Brain microvascular endothelial cell (primary cell): ENCODE results near the gene ATP6V0A4.
A peak's percentile ranks its signal among the peaks of the same experiment; 100 is the strongest.

Experiments
- DNase-seq: peaks from one replicate; pipeline ENCODE4 v3.0.0-alpha.2; 2020
- H3K27ac ChIP-seq: fragments of 250-450 bp; sonication (Bioruptor Pico); 2 replicates; pipeline ENCODE4 v1.5.1; 2020; ENCODE audit warnings: mild to moderate bottlenecking, moderate library complexity
- H3K27me3 ChIP-seq: fragments of 250-450 bp; sonication (Bioruptor Pico); replicated peaks from 2 replicates; pipeline ENCODE4 v1.5.1; 2020; ENCODE audit warnings: mild to moderate bottlenecking
- H3K36me3 ChIP-seq: fragments of 250-450 bp; sonication (Bioruptor Pico); replicated peaks from 2 replicates; pipeline ENCODE4 v1.5.1; 2020; ENCODE audit warnings: mild to moderate bottlenecking
- H3K4me3 ChIP-seq: 2 replicates; pipeline ENCODE4 v1.5.1; 2011; ENCODE audit warnings: low read depth, mild to moderate bottlenecking, control low read depth, low read length, moderate library complexity
- CTCF ChIP-seq: IDR thresholded peaks from 2 replicates; pipeline ENCODE4 v1.5.1; 2011; ENCODE audit warnings: low read depth, mild to moderate bottlenecking, moderate library complexity, low read length, control low read depth, inconsistent platforms; ENCODE audit errors: missing control alignments
- in situ Hi-C: cut with HindIII; loops from 2 replicates; pipeline ENCODE4 v1.10.0; 2017; ENCODE audit warnings: low sequenced_read_pairs, low pct_ligation_motif_present

Gene ATP6V0A4

GRCh38 chr7:138667535-138668228, 130.3 kb downstream of the ATP6V0A4 start:
- in situ Hi-C loops = no loop called here
- no peak for DNase-seq
- TF ChIP-seq CTCF = no peak

GRCh38 chr7:138666385-138666784, 131.6 kb downstream of the ATP6V0A4 start:
- no peak overlapping the region for H3K4me3 ChIP-seq
- H3K36me3 ChIP-seq = no peaks in the 10 kb centered on the region
- no peaks in the 10 kb centered on the region for H3K27me3 ChIP-seq
- no peak overlapping the region for H3K27ac ChIP-seq
- DNase-seq = peak; percentile 48
- no peak for TF ChIP-seq CTCF
- in situ Hi-C loops = no loop called here

More at GRCh38 chr7:138667535-138668228, 130.3 kb downstream of the ATP6V0A4 start:
- H3K27ac ChIP-seq = no peak overlapping the region
- no peaks in the 10 kb centered on the region for H3K36me3 ChIP-seq
- no peaks in the 10 kb centered on the region for H3K27me3 ChIP-seq
- no peak overlapping the region for H3K4me3 ChIP-seq

GRCh38 chr7:138665669-138666140, 132.3 kb downstream of the ATP6V0A4 start:
- TF ChIP-seq CTCF = no peak

GRCh38 chr7:138665249-138665648, 132.7 kb downstream of the ATP6V0A4 start:
- no peak for DNase-seq
- TF ChIP-seq CTCF = no peak
- Histone ChIP-seq H3K36me3 (no peaks in the 10 kb centered on the region), H3K27me3 (no peaks in the 10 kb centered on the region), H3K27ac (no peak overlapping the region), H3K4me3 (no peak overlapping the region)
- in situ Hi-C loops = no loop called here

More at GRCh38 chr7:138665669-138666140, 132.3 kb downstream of the ATP6V0A4 start:
- no peak for DNase-seq
- in situ Hi-C loops = no loop called here
- H3K27me3 ChIP-seq = no peaks in the 10 kb centered on the region
- no peak overlapping the region for H3K27ac ChIP-seq
- no peaks in the 10 kb centered on the region for H3K36me3 ChIP-seq
- no peak overlapping the region for H3K4me3 ChIP-seq

- no peak overlapping the region for H3K27ac ChIP-seq
- H3K36me3 ChIP-seq = no peaks in the 10 kb centered on the region
- in situ Hi-C loops = no loop called here
- peak; percentile 15 for DNase-seq
- H3K4me3 ChIP-seq = peak overlapping the region; percentile 54
- TF ChIP-seq CTCF = peak; percentile 21
- H3K27me3 ChIP-seq = no peaks in the 10 kb centered on the region
Measured at GRCh38 chr7:138663725-138664710, 134.0 kb downstream of the ATP6V0A4 start.
